ENCODE results near the gene ENTPD8. TPM values are rescaled to one million over a fixed set of nuclear protein-coding genes. Genes with fewer than 3 reads are reported as not detected.
"Not testable (repeated sequence)": the region's sequence is repeated elsewhere in the genome, so short reads cannot be mapped to it uniquely, and the experiment has no call there.

ENTPD8 gene
- total RNA-seq, 2 experiments from 2014 or later, result not detected

GRCh38 chr9:137387114-137387890, 53.9 kb downstream of the ENTPD8 start:
- peak; percentile 67 for DNase-seq
- H3K27me3 Mint-ChIP-seq, result no peaks in the 10 kb centered on the region
- intact Hi-C loops (cut with micrococcal nuclease), result no loop called here
- H3K4me3 Mint-ChIP-seq, result no peak overlapping the region
- ATAC-seq, result peak; percentile 91
- ChIA-PET POLR2A (interaction anchor here (1.0 to 1.2 kb wide), 2 partner anchors 10 to 83 kb away, joined by 3 read pairs; no protein-coding TSS in a partner anchor), CTCF (interaction anchor here (0.9 to 1.0 kb wide), 2 partner anchors 10 to 85 kb away, joined by 3 to 4 read pairs; partner anchors contain the start of gene NRARP)
- H3K9me3 Mint-ChIP-seq, result no peaks in the 10 kb centered on the region
- H3K27ac Mint-ChIP-seq, result peak overlapping the region; percentile 84
- H3K36me3 Mint-ChIP-seq (ENCODE audit: low read depth), result no peaks in the 10 kb centered on the region
- TF ChIP-seq CTCF (IDR thresholded peaks at IDR 0.05), result no peak
- H3K4me1 Mint-ChIP-seq (ENCODE audit: low read depth), result peaks cover 10% of the 10 kb centered on the region

GRCh38 chr9:137386507-137387113, 54.5 kb downstream of the ENTPD8 start:
- peak; percentile 7 for ATAC-seq
- CTCF ChIA-PET; intact Hi-C loops (cut with micrococcal nuclease); H3K4me3 Mint-ChIP-seq; DNase-seq; H3K4me1 Mint-ChIP-seq (ENCODE audit: low read depth); H3K27me3 Mint-ChIP-seq; H3K36me3 Mint-ChIP-seq (ENCODE audit: low read depth); H3K9me3 Mint-ChIP-seq: not testable (repeated sequence)
- H3K27ac Mint-ChIP-seq, result peak overlapping the region; percentile 84
- POLR2A ChIA-PET, result interaction anchor here (1.0 to 1.2 kb wide), 2 partner anchors 11 to 83 kb away, joined by 3 read pairs; no protein-coding TSS in a partner anchor

GRCh38 chr9:137385061-137385655, 56.0 kb downstream of the ENTPD8 start:
- intact Hi-C loops (cut with micrococcal nuclease), result no loop called here
- DNase-seq, result no peak
- no peak for TF ChIP-seq CTCF (IDR thresholded peaks at IDR 0.05)
- Mint-ChIP-seq H3K27me3 (no peaks in the 10 kb centered on the region), H3K27ac (no peak overlapping the region), H3K9me3 (no peaks in the 10 kb centered on the region), H3K36me3 (ENCODE audit: low read depth) (no peaks in the 10 kb centered on the region), H3K4me3 (no peak overlapping the region), H3K4me1 (ENCODE audit: low read depth) (peaks cover 10% of the 10 kb centered on the region)
- no peak for ATAC-seq
- ChIA-PET CTCF (no interaction called here), POLR2A (no interaction called here)

Small RNA genes lying within 50 kb of the gene (microRNA-seq; reads per million reads assigned to microRNA genes)
- gene MIR7114 (ENCODE audit: borderline microRNAs expressed, borderline replicate concordance), result 1.2 reads per million

Other genes starting within 250 kb of the ENTPD8 start
- 1 to 10 TPM; 5.7 to 6.6 TPM for gene TPRN, start 240.6 kb downstream of the ENTPD8 start, total RNA-seq
- gene TMEM203, start 235.7 kb downstream of the ENTPD8 start, total RNA-seq, result 10 to 100 TPM; 29.4 to 29.9 TPM
- gene NDOR1, start 235.7 kb downstream of the ENTPD8 start, total RNA-seq, result 10 to 100 TPM; 29.5 to 30.7 TPM
- gene RNF208, start 219.1 kb downstream of the ENTPD8 start, total RNA-seq, result 10 to 100 TPM in 1 of 2 experiments, 1 to 10 TPM in 1; 8.0 to 10.4 TPM
- under 1 TPM in 1 of 2 experiments, not detected in 1; 0.34 TPM for gene CYSRT1, start 216.2 kb downstream of the ENTPD8 start, total RNA-seq
- gene RNF224, start 213.9 kb downstream of the ENTPD8 start, total RNA-seq, result not detected
- gene SLC34A3, start 210.5 kb downstream of the ENTPD8 start, total RNA-seq, result not detected
- gene TUBB4B, start 200.1 kb downstream of the ENTPD8 start, total RNA-seq, result 100 to 1,000 TPM; 228 to 230 TPM
- gene STPG3, start 190.1 kb downstream of the ENTPD8 start, total RNA-seq, result not detected
- gene NELFB, start 186.0 kb downstream of the ENTPD8 start, total RNA-seq, result 10 to 100 TPM; 50.9 to 54.3 TPM
- gene TOR4A, start 163.6 kb downstream of the ENTPD8 start, total RNA-seq, result 1 to 10 TPM; 2.9 to 3.0 TPM
- gene NRARP, start 139.1 kb downstream of the ENTPD8 start, total RNA-seq, result 1 to 10 TPM; 3.3 to 4.4 TPM
- gene EXD3, start 18.2 kb downstream of the ENTPD8 start, total RNA-seq, result 1 to 10 TPM; 8.1 to 9.0 TPM
- gene NOXA1, start 18.0 kb downstream of the ENTPD8 start, total RNA-seq, result under 1 TPM; 0.72 to 0.95 TPM
- 100 to 1,000 TPM; 112 to 116 TPM for gene NSMF, start 18.0 kb upstream of the ENTPD8 start, total RNA-seq
- 1 to 10 TPM; 4.8 to 5.0 TPM for gene PNPLA7, start 109.0 kb upstream of the ENTPD8 start, total RNA-seq
- gene MRPL41, start 110.5 kb upstream of the ENTPD8 start, total RNA-seq, result 10 to 100 TPM; 42.8 to 43.9 TPM
- 10 to 100 TPM; 33.7 to 35.0 TPM for gene DPH7, start 137.6 kb upstream of the ENTPD8 start, total RNA-seq
- 10 to 100 TPM; 45.9 to 46.5 TPM for gene ZMYND19, start 149.2 kb upstream of the ENTPD8 start, total RNA-seq
- gene ARRDC1, start 164.3 kb upstream of the ENTPD8 start, total RNA-seq, result 10 to 100 TPM; 29.0 TPM
- 10 to 100 TPM; 62.1 to 67.1 TPM for gene EHMT1, start 177.6 kb upstream of the ENTPD8 start, total RNA-seq